ENCODE data around the gene SHISA5. TPM values are rescaled to one million over a fixed set of nuclear protein-coding genes. Genes with fewer than 3 reads are reported as not detected.

Gene SHISA5
- total and polyA plus RNA-seq, 2 of the 4 experiments (the other 2 are of a cell fraction) = 82.3 to 162 TPM

DNA sequence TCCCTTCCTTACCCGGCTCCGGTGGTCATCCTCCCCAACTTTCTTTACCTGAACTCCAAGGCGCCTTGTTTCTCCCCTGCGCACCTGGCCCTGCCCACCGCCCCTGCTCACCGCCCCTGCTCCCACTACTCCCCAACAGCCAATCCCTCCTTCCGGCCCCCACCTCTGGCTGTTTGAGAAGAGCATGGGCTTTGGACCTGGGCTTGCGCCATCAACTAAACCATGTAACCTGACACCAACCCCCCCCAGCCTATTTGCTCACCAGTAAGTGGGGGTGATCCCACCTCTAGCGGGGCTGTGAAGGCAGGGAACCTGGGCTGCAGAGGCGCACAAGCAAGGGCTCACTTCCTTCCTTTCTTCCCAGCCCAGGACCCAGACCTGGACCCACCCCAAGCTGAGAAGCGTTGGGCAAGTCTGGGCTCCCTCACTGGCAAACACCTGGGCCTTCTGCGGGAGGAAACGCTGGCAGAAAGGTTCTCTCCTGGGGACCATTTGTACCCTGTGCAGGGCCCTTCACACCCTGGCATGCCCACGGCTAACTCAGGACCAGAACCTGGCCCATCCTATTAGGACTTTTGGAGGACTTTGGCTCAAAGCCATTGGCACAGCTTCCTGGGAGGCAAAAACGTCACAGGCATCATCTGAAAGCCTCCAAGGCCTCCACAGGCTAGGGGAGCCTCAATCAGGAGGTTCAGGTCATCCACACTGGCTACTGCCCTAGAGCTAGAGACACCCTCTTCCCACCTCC lies 73.8 kb downstream of the SHISA5 start, which contains the start of gene PLXNB1:
PLXNB1 (minus strand) TSS at position 127 of the 748 bp plus-strand sequence. CDS start 5,475 bp downstream, outside the sequence.
- Histone ChIP-seq H4K5ac (ENCODE audit: low read depth, low read length) (0 out of 2 replicates have a peak within 1 kb of the TSS, but pooled peaks have one; percentile 10), H3K9me1 (ENCODE audit: insufficient read depth, low read length) (peaks cover 16% of the 10 kb centered on the region), H3K14ac (replicated peaks; ENCODE audit: low read depth, low read length) (peak within 1 kb of the TSS; percentile 57), H3K4me2 (ENCODE audit: low read depth, low read length) (peak within 1 kb of the TSS; percentile 77), H3K27ac (ENCODE audit: insufficient read depth, low read length) (peak within 1 kb of the TSS; percentile 49), H2BK5ac (ENCODE audit: low read depth, low read length, poor library complexity, severe bottlenecking) (peak within 1 kb of the TSS; percentile 50), H4K20me1 (ENCODE audit: insufficient read depth, low read length) (peaks cover 22% of the 10 kb centered on the region), H3K18ac (ENCODE audit: low read depth, low read length) (peak within 1 kb of the TSS; percentile 20; the same call in 1 of the 2 replicates), H3K23ac (ENCODE audit: low read depth, low read length) (no peak within 1 kb of the TSS; the same call in none of the 2 replicates), H3K4ac (ENCODE audit: low read depth, low read length) (peak within 1 kb of the TSS; percentile 70), H2BK15ac (ENCODE audit: low read depth, low read length) (no peak within 1 kb of the TSS; the same call in 2 of the 3 replicates), H3K27me3 (ENCODE audit: control insufficient read depth, insufficient read depth, low read length) (no peaks in the 10 kb centered on the region), H3K56ac (ENCODE audit: extremely low read depth, insufficient read depth, low read length) (no peak within 1 kb of the TSS), H3K9me3 (ENCODE audit: control insufficient read depth, insufficient read depth, low read length) (no peaks in the 10 kb centered on the region), H2BK120ac (ENCODE audit: low read depth, low read length) (peak within 1 kb of the TSS; percentile 18; the same call in 1 of the 2 replicates), H4K8ac (ENCODE audit: low read depth in 2 of 2, low read length in 2 of 2) (peak within 1 kb of the TSS; percentile 67 to 82), H3K36me3 (ENCODE audit: control insufficient read depth, insufficient read depth, low read length) (peaks cover 18% of the 10 kb centered on the region), H3K4me3 (ENCODE audit: insufficient read depth, low read depth, low read length) (peak within 1 kb of the TSS; percentile 50), H2BK20ac (ENCODE audit: low read depth, low read length) (no peak within 1 kb of the TSS), H3K79me1 (ENCODE audit: low read depth in 1 of 2, low read length in 2 of 2) (peaks cover 14 to 46% of the 10 kb centered on the region in 2 experiments; a peak in 3 of 4 replicates), H3K4me1 (ENCODE audit: control insufficient read depth, insufficient read depth, low read length) (peaks cover 27% of the 10 kb centered on the region), H2AK5ac (ENCODE audit: low read depth, low read length) (peak within 1 kb of the TSS; percentile 84), H3K9ac (ENCODE audit: low read depth, low read length) (peak within 1 kb of the TSS; percentile 62), H2AFZ (replicated peaks; ENCODE audit: low read length, poor library complexity) (peak within 1 kb of the TSS; percentile 98), H2AK9ac (replicated peaks; ENCODE audit: low read depth, low read length, poor library complexity) (peak within 1 kb of the TSS; percentile 98), H4K91ac (ENCODE audit: insufficient read depth, low read depth, low read length) (peak within 1 kb of the TSS; percentile 57; the same call in 1 of the 2 replicates)
- in situ Hi-C loops (cut with MboI; ENCODE audit: low sequenced_read_pairs) = no loop called here
- POLR2A ChIA-PET (ENCODE audit: unreplicated experiment) = no interaction called here
- intact Hi-C loops (cut with micrococcal nuclease) = no loop called here
- WGBS, 2 experiments (ENCODE audit: extremely low coverage in 2 of 2, insufficient read length in 1 of 2) = 14% methylated on average over 8 of the region's 15 CpGs; no CpG with 5 or more reads in 1 of the 2 experiments
- dilution Hi-C loops (cut with HindIII; ENCODE audit: low sequenced_read_pairs, unreplicated experiment) = no loop called here
- TF ChIP-seq SMC3 (IDR thresholded peaks at IDR 0.05; ENCODE audit: low read depth, low read length) = no peak
- TF ChIP-seq MAZ (IDR thresholded peaks at IDR 0.05; ENCODE audit: borderline replicate concordance, low read depth, low read length) = peak; percentile 95; the same call in 1 of the 2 replicates
- TF ChIP-seq MXI1 (IDR thresholded peaks at IDR 0.05; ENCODE audit: borderline replicate concordance, low read depth, low read length) = no peak
- no peak for TF ChIP-seq POLR2A (IDR thresholded peaks at IDR 0.05; ENCODE audit: low read depth, low read length)
- peak; percentile 78 for TF ChIP-seq CEBPB (IDR thresholded peaks at IDR 0.05; ENCODE audit: low read depth, low read length)
- TF ChIP-seq RCOR1 (IDR thresholded peaks at IDR 0.05; ENCODE audit: insufficient replicate concordance, low read length) = no peak
- TF ChIP-seq MAFK (IDR thresholded peaks at IDR 0.05; ENCODE audit: low read depth, low read length) = no peak
- no peak for TF ChIP-seq BHLHE40 (IDR thresholded peaks at IDR 0.05; ENCODE audit: low read depth, low read length)
- CTCF ChIA-PET = interaction anchor here (1.2 kb wide), 1 partner anchor 29 kb away, joined by 3 read pairs; no protein-coding TSS in a partner anchor
- DNase-seq (peak; percentile 71), ATAC-seq (ENCODE audit: low read depth) (peak; percentile 8)
- no TSS peak for BruUV-seq (replicated peaks)
